Neutrophil (primary cell): ENCODE data around the gene HOXD4.

ENCODE experiments used
- H3K27ac ChIP-seq: fragments of 200-600 bp; sonication (generic); 2 replicates; pipeline ENCODE4 v1.5.1; 2016; ENCODE audit warnings: mild to moderate bottlenecking, moderate library complexity
- H3K27me3 ChIP-seq: fragments of 200-600 bp; sonication (generic); 2 replicates; pipeline ENCODE4 v1.6.0; 2016; ENCODE audit warnings: mild to moderate bottlenecking
- H3K36me3 ChIP-seq: fragments of 200-600 bp; sonication (generic); 2 replicates; pipeline ENCODE4 v1.5.1; 2017
- H3K4me1 ChIP-seq, 2 experiments: fragments of 200-600 bp in 1 of 2; sonication (generic) in 1 of 2; 1 replicate in 1 of 2; 2 replicates in 1 of 2; pipeline versions ENCODE4 v1.5.1 to v1.6.1; 2013 to 2016; ENCODE audit warnings: low read depth in 1 of 2, low read length in 1 of 2, mild to moderate bottlenecking in 1 of 2, moderate library complexity in 1 of 2; ENCODE audit not compliant: control insufficient read depth in 1 of 2, insufficient read depth in 1 of 2
- H3K4me3 ChIP-seq, 2 experiments: fragments of 200-600 bp in 1 of 2; sonication (generic) in 1 of 2; 1 replicate in 1 of 2; 2 replicates in 1 of 2; pipeline ENCODE4 v1.5.1; 2013 to 2016; ENCODE audit warnings: low read depth in 1 of 2, low read length in 1 of 2, mild to moderate bottlenecking in 1 of 2, moderate library complexity in 1 of 2
- H3K9me3 ChIP-seq: fragments of 200-600 bp; sonication (generic); 2 replicates; pipeline ENCODE4 v1.5.1; 2016
- TF ChIP-seq, protein P1 (sequence below): fragments of 200-600 bp; sonication (generic); IDR thresholded peaks from 2 replicates; pipeline ENCODE4 v1.5.1; 2016; ENCODE audit warnings: antibody characterized with exemption

The HOXD4 gene

DNA sequence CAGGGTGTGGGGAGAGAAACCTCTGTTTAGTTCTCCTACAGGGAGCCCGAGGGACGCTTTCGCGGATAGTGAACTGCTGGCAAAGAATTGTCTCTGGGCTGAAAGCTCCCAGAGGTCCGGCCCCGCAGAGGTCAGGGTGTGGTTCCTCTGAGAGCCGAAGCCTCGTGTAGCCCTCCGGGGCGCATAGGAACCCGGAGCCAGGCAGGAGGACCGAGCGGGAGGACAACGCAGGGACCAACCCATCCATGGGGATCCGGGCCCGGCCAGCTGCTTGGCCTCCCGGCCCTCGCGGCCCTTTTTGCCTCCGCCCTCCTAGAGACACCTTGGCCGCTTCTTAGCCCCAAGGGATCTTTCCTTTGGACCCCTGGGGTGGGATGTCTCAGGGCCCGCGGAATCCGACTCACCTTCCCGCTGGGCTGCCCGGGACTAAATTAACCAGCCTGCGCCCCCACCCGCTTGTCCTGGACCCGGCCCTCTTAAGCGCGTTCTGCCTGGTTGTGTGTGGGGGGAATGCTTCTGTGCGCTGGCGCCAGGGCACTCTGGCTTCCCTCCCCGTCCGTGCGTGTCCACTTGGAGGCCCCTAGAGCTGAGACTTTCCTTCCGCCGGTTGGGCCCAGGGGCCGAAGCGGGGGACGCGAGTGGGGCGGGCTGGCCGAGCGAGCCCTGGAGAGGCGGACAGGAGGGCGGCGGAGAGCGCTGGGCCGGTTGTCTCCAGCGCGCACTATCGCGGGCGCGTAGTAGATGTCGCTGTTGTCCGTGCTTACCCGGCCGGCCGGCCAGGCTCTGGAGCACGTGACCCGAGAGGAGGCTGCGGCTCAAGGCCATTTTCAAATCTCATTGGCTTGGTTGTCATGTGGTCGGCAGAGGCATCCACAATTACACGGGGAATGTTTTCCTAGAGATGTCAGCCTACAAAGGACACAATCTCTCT lies 35.2 kb upstream of the HOXD4 start, which contains the start of gene HOXD10:
Gene HOXD10, plus strand, starts transcription at position 896 of the 931 bp plus-strand sequence. CDS start 56 bp downstream, outside the sequence.
- peaks cover 2 to 3% of the 10 kb centered on the region in 2 experiments for H3K4me1 ChIP-seq
- TF ChIP-seq, protein P1, sequence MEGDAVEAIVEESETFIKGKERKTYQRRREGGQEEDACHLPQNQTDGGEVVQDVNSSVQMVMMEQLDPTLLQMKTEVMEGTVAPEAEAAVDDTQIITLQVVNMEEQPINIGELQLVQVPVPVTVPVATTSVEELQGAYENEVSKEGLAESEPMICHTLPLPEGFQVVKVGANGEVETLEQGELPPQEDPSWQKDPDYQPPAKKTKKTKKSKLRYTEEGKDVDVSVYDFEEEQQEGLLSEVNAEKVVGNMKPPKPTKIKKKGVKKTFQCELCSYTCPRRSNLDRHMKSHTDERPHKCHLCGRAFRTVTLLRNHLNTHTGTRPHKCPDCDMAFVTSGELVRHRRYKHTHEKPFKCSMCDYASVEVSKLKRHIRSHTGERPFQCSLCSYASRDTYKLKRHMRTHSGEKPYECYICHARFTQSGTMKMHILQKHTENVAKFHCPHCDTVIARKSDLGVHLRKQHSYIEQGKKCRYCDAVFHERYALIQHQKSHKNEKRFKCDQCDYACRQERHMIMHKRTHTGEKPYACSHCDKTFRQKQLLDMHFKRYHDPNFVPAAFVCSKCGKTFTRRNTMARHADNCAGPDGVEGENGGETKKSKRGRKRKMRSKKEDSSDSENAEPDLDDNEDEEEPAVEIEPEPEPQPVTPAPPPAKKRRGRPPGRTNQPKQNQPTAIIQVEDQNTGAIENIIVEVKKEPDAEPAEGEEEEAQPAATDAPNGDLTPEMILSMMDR: no peak
- no peak within 1 kb of the TSS for H3K4me3 ChIP-seq
- peaks cover 100% of the 10 kb centered on the region for H3K27me3 ChIP-seq
- no peak within 1 kb of the TSS for H3K27ac ChIP-seq
- H3K9me3 ChIP-seq: no peaks in the 10 kb centered on the region
- H3K36me3 ChIP-seq: no peaks in the 10 kb centered on the region

DNA sequence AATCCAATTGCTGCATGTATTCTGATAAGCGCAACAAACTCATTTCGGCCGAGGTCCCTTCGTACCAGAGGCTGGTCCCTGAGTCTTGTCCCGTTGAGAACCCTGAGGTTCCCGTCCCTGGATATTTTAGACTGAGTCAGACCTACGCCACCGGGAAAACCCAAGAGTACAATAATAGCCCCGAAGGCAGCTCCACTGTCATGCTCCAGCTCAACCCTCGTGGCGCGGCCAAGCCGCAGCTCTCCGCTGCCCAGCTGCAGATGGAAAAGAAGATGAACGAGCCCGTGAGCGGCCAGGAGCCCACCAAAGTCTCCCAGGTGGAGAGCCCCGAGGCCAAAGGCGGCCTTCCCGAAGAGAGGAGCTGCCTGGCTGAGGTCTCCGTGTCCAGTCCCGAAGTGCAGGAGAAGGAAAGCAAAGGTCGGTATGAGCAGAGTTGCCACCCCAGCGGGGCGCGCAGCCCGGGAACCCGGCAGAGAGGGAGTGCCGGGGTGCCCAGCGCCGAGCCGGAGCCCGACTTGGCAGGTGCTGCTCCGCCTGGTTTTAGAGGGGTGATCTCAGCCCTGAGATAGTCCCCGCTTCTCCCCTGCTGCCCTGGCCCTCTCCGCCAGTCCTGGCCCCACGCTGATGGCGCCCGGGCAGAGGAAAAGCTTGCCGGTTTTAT lies 34.1 kb upstream of the HOXD4 start:
- Histone ChIP-seq H3K9me3 (no peaks in the 10 kb centered on the region), H3K27ac (no peak overlapping the region), H3K4me1 (peaks cover 3 to 9% of the 10 kb centered on the region in 2 experiments), H3K36me3 (no peaks in the 10 kb centered on the region), H3K4me3 (no peak overlapping the region), H3K27me3 (peaks cover 100% of the 10 kb centered on the region)
- TF ChIP-seq, protein P1: no peak

DNA sequence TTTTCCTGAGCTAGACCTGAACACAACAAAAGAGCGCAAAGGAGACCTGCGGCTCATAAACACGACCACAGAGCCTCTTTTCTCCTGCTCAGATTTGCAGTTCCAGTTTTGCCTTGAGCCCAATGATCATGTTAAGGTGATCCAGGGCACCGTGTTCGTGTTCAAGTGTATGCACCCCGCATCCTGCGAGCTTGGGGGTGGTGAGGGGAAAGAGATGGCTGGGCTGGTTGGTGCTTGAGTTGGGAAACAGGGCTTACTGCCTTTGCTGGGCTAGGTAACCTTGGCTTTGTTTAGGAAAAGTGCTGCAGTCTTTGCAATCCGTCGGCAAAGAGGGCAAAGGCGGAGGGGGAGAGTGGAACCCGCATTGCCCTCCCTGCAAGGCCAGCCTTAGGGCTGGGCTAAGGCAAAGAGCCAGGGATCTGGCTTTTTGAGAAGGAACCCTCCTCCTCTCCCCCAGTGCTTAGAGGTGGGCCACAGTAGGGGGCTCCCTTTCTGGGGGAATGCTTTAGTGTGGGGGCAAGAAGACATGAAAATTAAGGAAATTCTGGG lies 33.5 kb upstream of the HOXD4 start:
- Histone ChIP-seq H3K36me3 (no peaks in the 10 kb centered on the region), H3K4me3 (no peak overlapping the region), H3K4me1 (peaks cover 3 to 15% of the 10 kb centered on the region in 2 experiments), H3K9me3 (no peaks in the 10 kb centered on the region), H3K27me3 (peaks cover 100% of the 10 kb centered on the region), H3K27ac (no peak overlapping the region)
- TF ChIP-seq, protein P1: no peak

DNA sequence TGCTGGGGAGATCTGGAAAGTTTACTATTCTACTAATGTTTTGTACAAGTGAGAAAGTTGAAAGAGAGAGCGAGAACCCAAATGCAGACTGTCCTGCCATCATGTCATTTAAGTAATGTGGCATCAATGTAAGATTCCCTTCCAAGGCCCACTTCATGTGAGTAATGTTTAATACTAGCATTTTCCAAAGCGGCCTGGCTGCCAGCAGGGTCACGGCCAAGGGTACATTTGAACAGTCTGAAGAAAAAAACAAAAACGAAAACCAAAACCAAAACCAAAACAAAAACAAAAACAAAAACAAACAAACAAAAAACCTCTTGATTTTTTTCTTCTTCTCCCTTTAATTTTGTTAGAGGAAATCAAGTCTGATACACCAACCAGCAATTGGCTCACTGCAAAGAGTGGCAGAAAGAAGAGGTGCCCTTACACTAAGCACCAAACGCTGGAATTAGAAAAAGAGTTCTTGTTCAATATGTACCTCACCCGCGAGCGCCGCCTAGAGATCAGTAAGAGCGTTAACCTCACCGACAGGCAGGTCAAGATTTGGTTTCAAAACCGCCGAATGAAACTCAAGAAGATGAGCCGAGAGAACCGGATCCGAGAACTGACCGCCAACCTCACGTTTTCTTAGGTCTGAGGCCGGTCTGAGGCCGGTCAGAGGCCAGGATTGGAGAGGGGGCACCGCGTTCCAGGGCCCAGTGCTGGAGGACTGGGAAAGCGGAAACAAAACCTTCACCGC lies 32.6 kb upstream of the HOXD4 start:
- Histone ChIP-seq H3K27ac (no peak overlapping the region), H3K36me3 (no peaks in the 10 kb centered on the region), H3K4me1 (peaks cover 3 to 18% of the 10 kb centered on the region in 2 experiments), H3K4me3 (no peak overlapping the region), H3K27me3 (peaks cover 100% of the 10 kb centered on the region), H3K9me3 (no peaks in the 10 kb centered on the region)
- TF ChIP-seq, protein P1: no peak
